K562 (cell line): ENCODE data around the gene ZDHHC3. TPM values are rescaled to one million over a fixed set of nuclear protein-coding genes. Genes with fewer than 3 reads are reported as not detected.

Source experiments
- ATAC-seq: fragments of 200-7000 bp; cut with Tn5 transposase; 3 replicates; pipeline ENCODE4 v1.9.1; 2020; ENCODE audit warnings: moderate library complexity
- BruUV-seq: library from RNA; stranded (reverse); fragments of 400-500 nt; replicated peaks from 2 replicates; lab custom pipeline; 2021; lab: Mats Ljungman, UMichigan
- CTCF ChIA-PET: fragments of 300-600 bp; formaldehyde crosslinking; extraction: SDS; loops from one replicate; lab custom pipeline; 2021; ENCODE audit warnings: low intra/inter-chr PET ratio; lab: Yijun Ruan, JAX
- POLR2A ChIA-PET: fragments of 300-600, 350-650 bp; sonication (Branson Sonifier 250); formaldehyde crosslinking; extraction: SDS; loops from one replicate; lab custom pipeline; 2021; ENCODE audit warnings: antibody characterized with exemption, inconsistent platforms; lab: Yijun Ruan, JAX
- DNase-seq, 4 experiments: peaks; one replicate each; pipeline versions ENCODE4 v3.0.0 to v3.0.0-alpha.2; 2011 to 2018; ENCODE audit warnings: low spot score in 3 of 4, mixed read lengths in 3 of 4; ENCODE audit errors: extremely low read depth in 1 of 4
- FAIRE-seq: peaks from 2 replicates; lab custom pipeline; 2011; peaks lifted over from hg19 to GRCh38; lab: Jason Lieb, UNC
- H2AFZ ChIP-seq: 2 replicates; pipeline ENCODE4 v1.6.0; 2011; ENCODE audit warnings: low read depth, low read length, control low read depth, inconsistent platforms
- H3K27ac ChIP-seq: fragments of 200-600 bp; 3 replicates; pipeline ENCODE4 v1.8.0; 2011; ENCODE audit warnings: low read depth, mild to moderate bottlenecking, control low read depth, inconsistent platforms, low read length, moderate library complexity, mixed read lengths; ENCODE audit errors: extremely low read depth
- H3K27me3 ChIP-seq, 2 experiments: fragments of 300-600 bp in 1 of 2; 2 replicates in 1 of 2; 3 replicates in 1 of 2; pipeline versions ENCODE4 v1.6.0 to v1.8.0; 2011; ENCODE audit warnings: inconsistent platforms in 2 of 2, low read length in 2 of 2, mild to moderate bottlenecking in 1 of 2, mixed read lengths in 1 of 2, moderate library complexity in 1 of 2; ENCODE audit not compliant: control insufficient read depth in 2 of 2, insufficient read depth in 2 of 2
- H3K36me3 ChIP-seq: fragments of 300-600 bp; 3 replicates; pipeline ENCODE4 v1.8.0; 2011; ENCODE audit warnings: mild to moderate bottlenecking, low read length, inconsistent platforms; ENCODE audit not compliant: control insufficient read depth, insufficient read depth
- H3K4me1 ChIP-seq, 2 experiments: fragments of 200-600 bp in 1 of 2; replicated peaks in 1 of 2; 2 replicates in 1 of 2; 3 replicates in 1 of 2; pipeline versions ENCODE4 v1.5.1 to v1.8.0; 2011; ENCODE audit warnings: inconsistent platforms in 2 of 2, low read length in 2 of 2, mild to moderate bottlenecking in 1 of 2, mixed read lengths in 1 of 2, moderate library complexity in 1 of 2; ENCODE audit not compliant: control insufficient read depth in 2 of 2, insufficient read depth in 2 of 2
- H3K4me2 ChIP-seq: 2 replicates; pipeline ENCODE4 v1.6.1; 2011; ENCODE audit warnings: low read length, control low read depth, inconsistent platforms, mixed read lengths; ENCODE audit not compliant: insufficient read depth
- H3K4me3 ChIP-seq: fragments of 200-600 bp; sonication (generic), shearing (Covaris generic); 2 replicates; pipeline ENCODE4 v1.5.1; 2016; ENCODE audit warnings: control low read depth, inconsistent platforms
- H3K79me2 ChIP-seq: fragments of 200-600 bp; 3 replicates; pipeline ENCODE4 v1.8.0; 2011; ENCODE audit warnings: low read length, inconsistent platforms; ENCODE audit not compliant: control insufficient read depth, insufficient read depth
- H3K9ac ChIP-seq, 2 experiments: 2 replicates each; pipeline versions ENCODE4 v1.6.0 to v1.6.1; 2011; ENCODE audit warnings: low read depth in 2 of 2, low read length in 2 of 2, control low read depth in 1 of 2, inconsistent platforms in 1 of 2, mild to moderate bottlenecking in 1 of 2, mixed read lengths in 1 of 2; ENCODE audit not compliant: insufficient read depth in 1 of 2
- H3K9me1 ChIP-seq: one replicate; pipeline ENCODE4 v1.6.0; 2011; ENCODE audit warnings: inconsistent platforms, mild to moderate bottlenecking, low read length, moderate library complexity; ENCODE audit not compliant: control insufficient read depth, insufficient read depth
- H3K9me3 ChIP-seq: replicated peaks from 2 replicates; pipeline ENCODE4 v1.5.1; 2011; ENCODE audit warnings: low read depth, low read length, inconsistent platforms; ENCODE audit not compliant: control insufficient read depth, insufficient read depth
- H4K20me1 ChIP-seq: replicated peaks from 2 replicates; pipeline ENCODE4 v1.6.1; 2011; ENCODE audit warnings: low read length, inconsistent platforms, mixed read lengths; ENCODE audit not compliant: control insufficient read depth, insufficient read depth
- ETV1 ChIP-seq: fragments of 450-650 bp; conservative IDR thresholded peaks from 2 replicates; pipeline ENCODE4 v1.6.1; 2016; ENCODE audit warnings: missing genetic modification characterization, control low read depth, low read depth, missing compliant biosample characterization
- JUN ChIP-seq, 2 experiments: sonication (generic) in 1 of 2; formaldehyde crosslinking in 1 of 2; IDR thresholded peaks; 2 replicates each; pipeline versions ENCODE4 v1.6.1 to v1.8.0; 2012 to 2022; ENCODE audit warnings: borderline replicate concordance in 2 of 2, mild to moderate bottlenecking in 2 of 2, improper control_type of control experiment in 1 of 2, low read depth in 1 of 2, low read length in 1 of 2, missing genetic modification reagents in 1 of 2
- POLR2B ChIP-seq: fragments of 450-650 bp; IDR thresholded peaks from 2 replicates; pipeline ENCODE4 v1.6.1; 2018; ENCODE audit warnings: low read depth; ENCODE audit not compliant: partially characterized antibody
- RBM34 ChIP-seq: fragments of 200-400 bp; formaldehyde crosslinking; IDR thresholded peaks from 2 replicates; pipeline ENCODE4 v1.6.1; 2018; ENCODE audit warnings: low read length, borderline replicate concordance; ENCODE audit not compliant: insufficient read depth
- SMARCA4 ChIP-seq: fragments of 450-650 bp; IDR thresholded peaks from 2 replicates; pipeline ENCODE4 v1.6.1; 2016
- SP2 ChIP-seq: IDR thresholded peaks from 2 replicates; pipeline ENCODE4 v1.6.1; 2011; ENCODE audit warnings: mild to moderate bottlenecking, low read depth, low read length, moderate library complexity; ENCODE audit not compliant: poor library complexity, severe bottlenecking; ENCODE audit errors: extremely low read depth
- TCF7L2 ChIP-seq: fragments of 150-350 bp; IDR thresholded peaks from 2 replicates; pipeline ENCODE4 v1.6.1; 2016; ENCODE audit warnings: low read depth, mild to moderate bottlenecking, low read length, moderate library complexity
- ZNF444 ChIP-seq: fragments of 250-450 bp; sonication (Bioruptor Pico); IDR thresholded peaks from 2 replicates; pipeline ENCODE4 v1.4.0; 2020; ENCODE audit warnings: mild to moderate bottlenecking, moderate library complexity
- ZNF830 ChIP-seq: fragments of 250-450 bp; sonication (Bioruptor Pico); IDR thresholded peaks from 2 replicates; pipeline ENCODE4 v1.5.0; 2021; ENCODE audit warnings: mild to moderate bottlenecking
- WGBS: fragments of 100-300 bp; shearing (Covaris generic); methylation state at CpG from one replicate; pipeline ENCODE4 v1.1.6; 2016; ENCODE audit warnings: low coverage, mixed read lengths; ENCODE audit not compliant: insufficient coverage; ENCODE audit errors: missing lambda C conversion rate; 5-methylcytosine and 5-hydroxymethylcytosine counted together
- in situ Hi-C: fragments of 300-500 bp; cut with MboI; formaldehyde crosslinking; loops from 4 replicates; pipeline ENCODE4 v1.15.0; 2018; ENCODE audit warnings: inconsistent platforms, mixed read lengths
- intact Hi-C: fragments of 100-400 bp; cut with micrococcal nuclease; formaldehyde crosslinking; loops from 2 replicates; pipeline ENCODE4 v1.14.2; 2022
- polyA plus RNA-seq, 8 experiments: library from polyadenylated mRNA; depleted of rRNA in 4 of 8; stranded (reverse) in 5 of 8; unstranded in 3 of 8; fragments of >200 nt; fragmentation: Nextera tagmentation in 2 of 8; fragmentation: Illumina TruSeq in 1 of 8; extraction: Ambion mirVana in 2 of 8; extraction: Trizol in 1 of 8; gene quantifications; 2 replicates each; pipeline versions ENCODE4 v1.2.1 to v1.2.3, GENCODE V29; 2011 to 2014; ENCODE audit warnings: inconsistent platforms in 1 of 8, missing spikeins in 1 of 8
- total RNA-seq, 7 experiments: library from RNA; depleted of rRNA in 6 of 7; stranded (reverse); fragments of >200 nt in 6 of 7; fragmentation: Illumina TruSeq in 2 of 7; extraction: Trizol in 2 of 7; gene quantifications; 2 replicates each; pipeline versions ENCODE4 v1.2.1 to v1.2.3, GENCODE V29; 2011 to 2021; ENCODE audit warnings: low replicate concordance in 1 of 7
- TF ChIP-seq, protein P1 (sequence below): fragments of 250-450 bp; sonication (Bioruptor Pico); IDR thresholded peaks from 2 replicates; pipeline ENCODE4 v1.5.0; 2021
- TF ChIP-seq, protein P2 (sequence below): fragments of 150-350 bp; conservative IDR thresholded peaks from 2 replicates; pipeline ENCODE4 v1.6.1; 2014; ENCODE audit warnings: low read length

ZDHHC3 gene
- total and polyA plus RNA-seq, 9 of the 15 experiments (the other 6 are each of a cell fraction or from before 2014, with no cell fraction given), result 10.3 to 120 (median 67.2) TPM

DNA sequence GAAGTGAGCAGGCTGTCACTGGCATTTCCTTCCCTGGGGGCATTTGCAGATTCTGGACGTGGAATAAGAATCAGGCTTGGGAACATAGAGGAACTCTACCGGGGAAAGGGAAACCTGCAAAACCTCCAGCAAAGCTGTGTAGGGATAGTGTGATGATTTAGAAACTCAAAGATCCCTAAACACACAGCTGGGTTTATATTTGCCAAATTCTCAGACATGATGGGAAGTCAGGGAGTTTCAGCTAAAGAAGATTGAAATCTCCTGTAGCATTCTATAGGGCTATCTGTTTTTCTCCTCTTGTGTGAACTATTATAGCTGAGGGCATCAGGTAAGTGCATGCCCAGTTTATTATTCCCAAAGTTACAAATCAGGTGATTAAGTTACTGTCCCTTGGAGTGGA is 40.9 kb upstream of the ZDHHC3 start:
- no peak overlapping the region for H3K9ac ChIP-seq
- 86% methylated on average over 2 of the region's 2 CpGs for WGBS
- no peaks in the 10 kb centered on the region for H3K79me2 ChIP-seq
- 0 out of 2 replicates have a peak, but pooled peaks cover 3% of the 10 kb centered on the region for H4K20me1 ChIP-seq
- H3K36me3 ChIP-seq, result peaks cover 30% of the 10 kb centered on the region; the same call in 2 of the 3 replicates
- H3K27me3 ChIP-seq, result no peaks in the 10 kb centered on the region
- H3K4me3 ChIP-seq, result no peak overlapping the region
- POLR2A ChIA-PET, result interaction anchor here (0.6 to 2.5 kb wide), 4 partner anchors 11 to 207 kb away, joined by 3 to 7 read pairs (median 3); no protein-coding TSS in a partner anchor
- DNase-seq (no peak), FAIRE-seq (peak; percentile 48), ATAC-seq (no peak)
- no peaks in the 10 kb centered on the region for H3K9me3 ChIP-seq
- CTCF ChIA-PET, result interaction anchor here (0.6 kb wide), 1 partner anchor 193 kb away, joined by 3 read pairs; no protein-coding TSS in a partner anchor
- H3K4me1 ChIP-seq, result peaks cover 0 to 5% of the 10 kb centered on the region in 2 experiments; a peak in 1 of 5 replicates
- no TSS peak for BruUV-seq
- in situ Hi-C loops, result no loop called here
- H3K4me2 ChIP-seq, result no peak overlapping the region
- intact Hi-C loops, result no loop called here
- H3K9me1 ChIP-seq, result no peaks in the 10 kb centered on the region
- no peak overlapping the region for H3K27ac ChIP-seq
- TF ChIP-seq ETV1 (tag) (no peak), TCF7L2 (no peak)
- TF ChIP-seq, protein P1, sequence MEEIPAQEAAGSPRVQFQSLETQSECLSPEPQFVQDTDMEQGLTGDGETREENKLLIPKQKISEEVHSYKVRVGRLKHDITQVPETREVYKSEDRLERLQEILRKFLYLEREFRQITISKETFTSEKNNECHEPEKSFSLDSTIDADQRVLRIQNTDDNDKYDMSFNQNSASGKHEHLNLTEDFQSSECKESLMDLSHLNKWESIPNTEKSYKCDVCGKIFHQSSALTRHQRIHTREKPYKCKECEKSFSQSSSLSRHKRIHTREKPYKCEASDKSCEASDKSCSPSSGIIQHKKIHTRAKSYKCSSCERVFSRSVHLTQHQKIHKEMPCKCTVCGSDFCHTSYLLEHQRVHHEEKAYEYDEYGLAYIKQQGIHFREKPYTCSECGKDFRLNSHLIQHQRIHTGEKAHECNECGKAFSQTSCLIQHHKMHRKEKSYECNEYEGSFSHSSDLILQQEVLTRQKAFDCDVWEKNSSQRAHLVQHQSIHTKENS (CRISPR knock-in tag), result no peak
- no peak overlapping the region for H2AFZ ChIP-seq

DNA sequence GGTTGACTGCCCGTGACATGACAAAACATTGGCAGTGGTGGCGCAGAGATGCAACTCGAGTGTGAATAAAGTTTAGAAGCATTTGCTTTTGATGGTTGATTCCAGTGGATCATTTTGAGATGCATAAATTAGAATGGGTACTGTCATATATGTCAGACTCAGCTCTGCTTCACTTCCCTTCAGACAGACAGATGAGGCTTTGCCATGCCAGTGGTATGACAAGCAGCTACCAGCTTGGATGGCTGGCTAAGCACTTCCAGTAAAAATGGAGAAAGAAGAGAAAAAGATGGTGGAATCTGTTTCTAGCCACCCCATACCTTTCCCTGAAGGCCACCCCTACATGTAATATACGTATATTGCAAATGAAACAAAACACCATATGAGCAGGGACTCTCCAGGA is 36.6 kb upstream of the ZDHHC3 start:
- BruUV-seq, result no TSS peak
- H3K27me3 ChIP-seq, result no peaks in the 10 kb centered on the region
- intact Hi-C loops, result no loop called here
- no peak overlapping the region for H3K27ac ChIP-seq
- in situ Hi-C loops, result no loop called here
- POLR2A ChIA-PET, result interaction anchor here (1.6 kb wide), 1 partner anchor 19 kb away, joined by 6 read pairs; no protein-coding TSS in a partner anchor
- H3K4me2 ChIP-seq, result no peak overlapping the region
- H3K4me1 ChIP-seq, result no peaks in the 10 kb centered on the region
- no peaks in the 10 kb centered on the region for H3K79me2 ChIP-seq
- H3K36me3 ChIP-seq, result peaks cover 72% of the 10 kb centered on the region
- FAIRE-seq, result no peak
- ATAC-seq, result no peak
- no peak overlapping the region for H3K9ac ChIP-seq
- no peak for DNase-seq
- WGBS, result 91% methylated on average over 4 of the region's 4 CpGs
- H2AFZ ChIP-seq, result no peak overlapping the region
- no peaks in the 10 kb centered on the region for H3K9me3 ChIP-seq
- H3K9me1 ChIP-seq, result no peaks in the 10 kb centered on the region
- CTCF ChIA-PET, result no interaction called here
- 0 out of 2 replicates have a peak, but pooled peaks cover 3% of the 10 kb centered on the region for H4K20me1 ChIP-seq
- H3K4me3 ChIP-seq, result no peak overlapping the region
- TF ChIP-seq JUN (IDR thresholded peaks at IDR 0.05; ENCODE audit: borderline replicate concordance, low read depth, low read length) (no peak), JUN (CRISPR knock-in tag; IDR thresholded peaks at IDR 0.05; ENCODE audit: borderline replicate concordance) (no peak), SMARCA4 (no peak), ZNF444 (CRISPR knock-in tag) (no peak), POLR2B (no peak), SP2 (no peak), RBM34 (no peak), ZNF830 (CRISPR knock-in tag) (no peak)
- TF ChIP-seq, protein P2, sequence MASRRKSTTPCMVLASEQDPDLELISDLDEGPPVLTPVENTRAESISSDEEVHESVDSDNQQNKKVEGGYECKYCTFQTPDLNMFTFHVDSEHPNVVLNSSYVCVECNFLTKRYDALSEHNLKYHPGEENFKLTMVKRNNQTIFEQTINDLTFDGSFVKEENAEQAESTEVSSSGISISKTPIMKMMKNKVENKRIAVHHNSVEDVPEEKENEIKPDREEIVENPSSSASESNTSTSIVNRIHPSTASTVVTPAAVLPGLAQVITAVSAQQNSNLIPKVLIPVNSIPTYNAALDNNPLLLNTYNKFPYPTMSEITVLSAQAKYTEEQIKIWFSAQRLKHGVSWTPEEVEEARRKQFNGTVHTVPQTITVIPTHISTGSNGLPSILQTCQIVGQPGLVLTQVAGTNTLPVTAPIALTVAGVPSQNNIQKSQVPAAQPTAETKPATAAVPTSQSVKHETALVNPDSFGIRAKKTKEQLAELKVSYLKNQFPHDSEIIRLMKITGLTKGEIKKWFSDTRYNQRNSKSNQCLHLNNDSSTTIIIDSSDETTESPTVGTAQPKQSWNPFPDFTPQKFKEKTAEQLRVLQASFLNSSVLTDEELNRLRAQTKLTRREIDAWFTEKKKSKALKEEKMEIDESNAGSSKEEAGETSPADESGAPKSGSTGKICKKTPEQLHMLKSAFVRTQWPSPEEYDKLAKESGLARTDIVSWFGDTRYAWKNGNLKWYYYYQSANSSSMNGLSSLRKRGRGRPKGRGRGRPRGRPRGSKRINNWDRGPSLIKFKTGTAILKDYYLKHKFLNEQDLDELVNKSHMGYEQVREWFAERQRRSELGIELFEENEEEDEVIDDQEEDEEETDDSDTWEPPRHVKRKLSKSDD, result no peak
